GM19193 (cell line): ENCODE measurements around the gene CSNK1G2.

Source experiments
- POLR2A ChIP-seq: IDR thresholded peaks from 4 replicates; pipeline ENCODE4 v1.6.1; 2011; ENCODE audit not compliant: insufficient read depth, insufficient read length; ENCODE audit errors: extremely low read depth

Gene CSNK1G2

GRCh38 chr19:1987197-1988187, 46.5 kb downstream of the CSNK1G2 start:
- no peak for TF ChIP-seq POLR2A

DNA sequence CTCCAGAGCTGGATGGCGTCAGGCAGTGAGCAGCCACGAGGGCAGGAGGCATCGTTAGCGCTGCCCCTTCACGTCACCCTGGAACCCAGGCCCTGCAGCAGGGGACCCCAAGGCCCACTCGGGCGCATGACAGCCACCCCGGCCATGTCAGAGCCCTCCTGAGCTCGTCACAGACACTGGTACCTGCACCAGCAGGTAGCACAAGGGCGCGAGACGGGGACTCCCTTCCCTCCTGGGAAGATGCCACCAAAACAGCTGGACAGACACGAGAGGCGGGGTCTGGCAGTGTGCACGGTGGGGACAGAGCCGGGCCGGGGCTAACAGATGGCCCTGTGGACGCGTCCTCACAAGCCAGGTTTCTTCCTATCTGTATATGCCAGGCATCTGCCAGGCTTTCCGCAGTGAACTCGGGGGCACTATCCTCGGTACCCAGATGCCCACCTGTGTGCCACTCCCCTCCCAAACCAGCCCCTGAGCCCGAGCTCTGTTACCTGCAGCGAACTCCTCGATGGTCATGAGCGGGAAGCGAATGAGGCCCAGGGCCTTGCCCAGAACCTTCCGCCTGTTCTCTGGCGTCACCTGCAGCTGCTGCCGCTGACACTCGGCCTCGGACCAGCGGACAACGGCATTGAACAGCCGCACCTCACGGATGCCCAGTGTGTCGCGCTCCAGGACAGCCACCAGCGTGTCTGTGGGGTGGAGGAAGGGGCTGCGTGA, 48.7 kb downstream of the CSNK1G2 start:
- TF ChIP-seq POLR2A: no peak

- TF ChIP-seq POLR2A: no peak
Observed at GRCh38 chr19:1990230-1991017, 49.5 kb downstream of the CSNK1G2 start.

- no peak for TF ChIP-seq POLR2A
Observed at GRCh38 chr19:1991018-1991913, 50.3 kb downstream of the CSNK1G2 start.

DNA sequence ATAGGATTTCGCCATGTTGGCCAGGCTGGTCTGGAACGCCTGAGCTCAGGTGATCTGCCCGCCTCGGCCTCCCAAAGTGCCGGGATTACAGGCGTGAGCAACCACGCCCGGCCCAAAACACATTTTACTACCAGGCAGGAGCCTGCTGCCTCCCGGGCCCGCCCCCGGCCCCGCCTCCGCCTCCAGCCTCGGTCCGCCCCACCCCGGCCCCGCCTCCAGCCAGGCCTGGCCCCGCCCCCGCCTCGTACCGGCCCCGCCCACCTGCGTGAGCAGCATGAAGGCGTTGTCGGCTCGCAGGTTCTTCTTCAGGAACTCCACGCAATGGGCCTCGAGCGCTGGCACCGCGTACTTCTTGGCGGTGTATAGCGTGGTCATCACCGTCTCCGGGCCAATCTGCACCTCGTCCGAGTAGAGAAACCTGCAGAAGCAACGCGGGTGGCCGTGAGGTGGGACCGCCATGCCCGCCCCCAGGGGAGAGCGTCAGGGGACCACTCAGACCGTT, 51.8 kb downstream of the CSNK1G2 start:
- TF ChIP-seq POLR2A: no peak

GRCh38 chr19:1997353-1998233, 56.6 kb downstream of the CSNK1G2 start:
- no peak for TF ChIP-seq POLR2A

DNA sequence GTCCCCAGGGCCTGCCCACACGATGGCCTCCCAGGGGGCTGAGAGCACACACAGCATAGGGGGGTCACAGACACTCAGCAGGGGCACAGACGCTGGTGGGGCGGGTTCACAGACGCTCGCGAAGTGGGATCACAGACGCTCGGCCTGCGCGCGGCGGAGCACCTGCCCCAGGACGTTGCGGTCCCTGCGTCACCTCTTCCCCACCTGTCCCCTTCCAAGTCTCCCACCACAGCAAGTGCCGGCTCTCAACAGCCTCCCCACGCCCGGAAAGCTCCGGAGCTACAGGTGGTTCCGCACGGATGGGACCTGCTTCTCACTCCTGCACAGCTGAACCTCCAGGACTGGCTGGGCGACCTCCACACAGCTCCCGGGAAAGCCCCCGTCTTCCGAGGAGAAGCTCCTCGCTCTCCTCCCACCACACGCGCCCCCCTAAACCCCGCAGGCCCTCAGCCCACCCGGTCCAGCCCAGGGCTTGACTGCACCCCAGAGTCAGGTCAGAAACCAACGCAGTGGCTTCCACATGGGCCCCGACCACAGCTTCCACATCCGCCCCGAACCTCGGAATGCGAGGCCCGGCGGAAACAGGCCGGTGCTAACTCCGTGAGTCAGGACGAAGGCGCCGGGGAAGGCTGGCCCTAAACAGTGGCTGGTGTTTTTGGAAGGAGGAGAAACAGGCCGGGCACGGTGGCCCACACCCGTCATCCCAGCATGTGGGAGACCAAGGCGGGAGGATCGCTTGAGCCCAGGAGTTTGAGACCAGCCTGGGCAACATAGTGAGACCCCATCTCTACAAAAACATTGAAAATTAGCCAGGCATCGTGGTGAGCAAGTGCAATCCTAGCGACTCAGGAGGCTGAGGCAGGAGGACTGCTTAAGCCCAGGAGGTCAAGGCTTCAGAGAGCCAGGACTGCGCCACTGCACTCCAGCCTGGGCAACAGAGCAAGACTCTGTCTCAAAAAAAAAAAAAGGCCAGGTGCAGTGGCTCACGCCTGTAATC, 58.0 kb downstream of the CSNK1G2 start:
- no peak for TF ChIP-seq POLR2A

GRCh38 chr19:1999856-2000515, 59.0 kb downstream of the CSNK1G2 start:
- TF ChIP-seq POLR2A: no peak

DNA sequence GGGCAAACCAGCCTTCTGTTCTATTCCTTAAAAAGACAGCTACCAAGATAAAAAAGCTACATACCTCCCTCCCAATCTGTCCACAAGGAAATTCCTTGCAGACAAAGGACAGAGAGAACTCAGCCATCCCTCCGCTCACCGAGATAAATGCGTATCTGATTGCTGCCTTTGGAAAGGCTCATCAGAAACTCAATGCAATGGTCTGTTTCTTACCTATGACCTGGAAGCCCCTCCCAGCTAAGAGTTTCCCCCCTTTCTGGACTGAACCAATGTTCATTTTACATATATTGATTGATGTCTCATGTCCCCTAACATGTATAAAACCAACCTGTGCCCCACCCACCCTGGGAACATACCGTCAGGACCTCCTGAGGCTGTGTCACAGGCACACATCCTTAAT, 62.9 kb downstream of the CSNK1G2 start:
- no peak for TF ChIP-seq POLR2A

- no peak for TF ChIP-seq POLR2A
Observed at GRCh38 chr19:2010135-2010668, 69.2 kb downstream of the CSNK1G2 start.

- TF ChIP-seq POLR2A: no peak
Observed at GRCh38 chr19:2011169-2011568, 70.2 kb downstream of the CSNK1G2 start.
